Ecto neural progenitor cell (in vitro differentiated cells): Measurements from ENCODE around the gene RBKS.
"Not testable (repeated sequence)": the region's sequence is repeated elsewhere in the genome, so short reads cannot be mapped to it uniquely, and the experiment has no call there.

Source experiments
- DNase-seq: peaks from one replicate; pipeline ENCODE4 v3.0.0-alpha.2; 2018; ENCODE audit warnings: low spot score

Gene RBKS

GRCh38 chr2:27906074-27906473, 15.9 kb upstream of the RBKS start:
- no peak for DNase-seq

GRCh38 chr2:27904405-27904665, 14.1 kb upstream of the RBKS start:
- DNase-seq: no peak

- DNase-seq: no peak
Observed at GRCh38 chr2:27903649-27904404, 13.6 kb upstream of the RBKS start.

GRCh38 chr2:27903018-27903417, 12.8 kb upstream of the RBKS start:
- DNase-seq: no peak

- DNase-seq: no peak
Observed at GRCh38 chr2:27902098-27902497, 11.9 kb upstream of the RBKS start.

- DNase-seq: no peak
Observed at GRCh38 chr2:27901234-27901633, 11.0 kb upstream of the RBKS start.

GRCh38 chr2:27897717-27898116, 7.5 kb upstream of the RBKS start:
- DNase-seq: no peak

- no peak for DNase-seq
Observed at GRCh38 chr2:27893006-27893405, 2.8 kb upstream of the RBKS start.

GRCh38 chr2:27891673-27892105, 1.5 kb upstream of the RBKS start:
- DNase-seq: no peak

GRCh38 chr2:27890924-27891672, 911 bp upstream of the RBKS start:
- DNase-seq: peak; percentile 62

- no peak for DNase-seq
Observed at GRCh38 chr2:27889774-27890145, 427 bp downstream of the RBKS start.

- no peak for DNase-seq
Observed at GRCh38 chr2:27888790-27889189, 1.4 kb downstream of the RBKS start.

GRCh38 chr2:27887830-27888229, 2.4 kb downstream of the RBKS start:
- DNase-seq: no peak

- DNase-seq: no peak
Observed at GRCh38 chr2:27887111-27887510, 3.1 kb downstream of the RBKS start.

- DNase-seq: no peak
Observed at GRCh38 chr2:27886322-27886721, 3.9 kb downstream of the RBKS start.

- no peak for DNase-seq
Observed at GRCh38 chr2:27885661-27886060, 4.5 kb downstream of the RBKS start.

GRCh38 chr2:27885234-27885633, 5.0 kb downstream of the RBKS start:
- DNase-seq: no peak

GRCh38 chr2:27884601-27885000, 5.6 kb downstream of the RBKS start:
- no peak for DNase-seq

- not testable (repeated sequence) for DNase-seq
Observed at GRCh38 chr2:27882584-27882922, 7.6 kb downstream of the RBKS start.

- DNase-seq: not testable (repeated sequence)
Observed at GRCh38 chr2:27881815-27882583, 8.2 kb downstream of the RBKS start.

GRCh38 chr2:27878825-27879224, 11.4 kb downstream of the RBKS start:
- DNase-seq: no peak

- no peak for DNase-seq
Observed at GRCh38 chr2:27875089-27875881, 14.9 kb downstream of the RBKS start.
